H1 (cell line): ENCODE results near the gene LRRC26. TPM values are rescaled to one million over a fixed set of nuclear protein-coding genes. Genes with fewer than 3 reads are reported as not detected.

Experiments used
- CTCF ChIA-PET: fragments of 300-600 bp; sonication (Branson Sonifier 250); formaldehyde crosslinking; loops from one replicate; lab custom pipeline; 2021; ENCODE audit not compliant: partially characterized antibody; lab: Charles Lee
- POLR2A ChIA-PET: fragments of 300-600 bp; sonication (Branson Sonifier 250); formaldehyde crosslinking; loops from one replicate; lab custom pipeline; 2021; ENCODE audit warnings: inconsistent platforms; ENCODE audit not compliant: partially characterized antibody; lab: Charles Lee
- DNase-seq, 2 experiments: peaks; one replicate each; pipeline versions ENCODE4 v3.0.0 to v3.0.0-alpha.2; 2010 to 2022; ENCODE audit warnings: low spot score in 2 of 2, low read depth in 1 of 2, mixed read lengths in 1 of 2
- FAIRE-seq: peaks from 2 replicates; lab custom pipeline; 2011; peaks lifted over from hg19 to GRCh38; lab: Jason Lieb, UNC
- H2AFZ ChIP-seq: 2 replicates; pipeline ENCODE4 v1.8.1; 2012; ENCODE audit warnings: low read length, inconsistent platforms
- H2AK5ac ChIP-seq: 2 replicates; pipeline ENCODE4 v1.6.1; 2013; ENCODE audit warnings: low read depth, low read length
- H2BK120ac ChIP-seq: replicated peaks from 2 replicates; pipeline ENCODE3; 2013; ENCODE audit warnings: low read depth, low read length, inconsistent platforms
- H2BK12ac ChIP-seq: 2 replicates; pipeline ENCODE4 v1.6.1; 2013; ENCODE audit warnings: low read depth, low read length
- H2BK15ac ChIP-seq: 2 replicates; pipeline ENCODE4 v1.6.1; 2013; ENCODE audit warnings: low read length
- H2BK20ac ChIP-seq: 2 replicates; pipeline ENCODE4 v1.6.1; 2013; ENCODE audit warnings: low read length
- H2BK5ac ChIP-seq: 2 replicates; pipeline ENCODE4 v1.6.1; 2013; ENCODE audit warnings: low read depth, low read length
- H3K14ac ChIP-seq: 2 replicates; pipeline ENCODE4 v1.6.1; 2013; ENCODE audit warnings: inconsistent platforms; ENCODE audit not compliant: insufficient read length
- H3K18ac ChIP-seq: 2 replicates; pipeline ENCODE4 v1.6.1; 2013; ENCODE audit warnings: low read length; ENCODE audit errors: extremely low read depth
- H3K23ac ChIP-seq: 2 replicates; pipeline ENCODE4 v1.6.1; 2013; ENCODE audit warnings: inconsistent platforms; ENCODE audit not compliant: insufficient read length
- H3K23me2 ChIP-seq: 2 replicates; pipeline ENCODE4 v1.6.1; 2013; ENCODE audit warnings: low read depth, low read length
- H3K27ac ChIP-seq: 2 replicates; pipeline ENCODE4 v1.6.1; 2011; ENCODE audit warnings: low read depth, low read length, inconsistent platforms
- H3K27me3 ChIP-seq, 4 experiments: replicated peaks in 1 of 4; 1 replicate in 1 of 4; 2 replicates in 3 of 4; pipeline versions ENCODE4 v1.6.1 to v1.8.1; 2011 to 2013; ENCODE audit warnings: low read length in 3 of 4, mild to moderate bottlenecking in 3 of 4, inconsistent platforms in 2 of 4, mixed read lengths in 2 of 4, moderate library complexity in 1 of 4; ENCODE audit not compliant: control insufficient read depth in 3 of 4, insufficient read depth in 3 of 4; ENCODE audit errors: extremely low read depth in 1 of 4
- H3K36me3 ChIP-seq, 4 experiments: 2 replicates each; pipeline versions ENCODE4 v1.6.1 to v1.8.1; 2011 to 2013; ENCODE audit warnings: mild to moderate bottlenecking in 4 of 4, low read length in 3 of 4, moderate library complexity in 2 of 4, control low read depth in 1 of 4, inconsistent platforms in 1 of 4; ENCODE audit not compliant: insufficient read depth in 4 of 4, control insufficient read depth in 2 of 4
- H3K4ac ChIP-seq: replicated peaks from 2 replicates; pipeline ENCODE3; 2013; ENCODE audit warnings: low read length, low read depth, mixed read lengths, inconsistent platforms; ENCODE audit not compliant: insufficient read length
- H3K4me1 ChIP-seq, 4 experiments: replicated peaks in 1 of 4; 1 replicate in 1 of 4; 2 replicates in 3 of 4; pipeline versions ENCODE4 v1.6.1 to v1.8.1; 2011 to 2013; ENCODE audit warnings: low read length in 3 of 4, inconsistent platforms in 2 of 4, mixed read lengths in 1 of 4; ENCODE audit not compliant: insufficient read depth in 4 of 4, control insufficient read depth in 3 of 4
- H3K4me2 ChIP-seq, 2 experiments: 2 replicates each; pipeline versions ENCODE4 v1.6.1 to v1.8.1; 2011 to 2013; ENCODE audit warnings: low read depth in 2 of 2, low read length in 2 of 2, control low read depth in 1 of 2, inconsistent platforms in 1 of 2, mild to moderate bottlenecking in 1 of 2; ENCODE audit not compliant: insufficient read depth in 1 of 2
- H3K4me3 ChIP-seq, 4 experiments: fragments of 200-600, 300-600 bp in 1 of 4; sonication (generic), shearing (Covaris generic), sonication (Bioruptor Twin) in 1 of 4; 2 replicates each; pipeline versions ENCODE4 v1.5.1 to v1.8.1; 2011 to 2016; ENCODE audit warnings: low read length in 4 of 4, low read depth in 3 of 4, control low read depth in 2 of 4, inconsistent platforms in 2 of 4, mild to moderate bottlenecking in 2 of 4, mixed read lengths in 1 of 4, moderate library complexity in 1 of 4; ENCODE audit not compliant: insufficient read depth in 2 of 4; ENCODE audit errors: extremely low read depth in 1 of 4
- H3K56ac ChIP-seq: replicated peaks from 2 replicates; pipeline ENCODE3; 2013; ENCODE audit warnings: low read depth, mild to moderate bottlenecking, mixed read lengths, low read length, inconsistent platforms; ENCODE audit not compliant: insufficient read length
- H3K79me1 ChIP-seq: 2 replicates; pipeline ENCODE4 v1.6.1; 2013; ENCODE audit warnings: low read depth, low read length, control low read depth
- H3K79me2 ChIP-seq, 2 experiments: 2 replicates each; pipeline versions ENCODE4 v1.6.1 to v1.8.1; 2012 to 2013; ENCODE audit warnings: low read length in 2 of 2, mild to moderate bottlenecking in 2 of 2, inconsistent platforms in 1 of 2; ENCODE audit not compliant: insufficient read depth in 2 of 2, control insufficient read depth in 1 of 2
- H3K9ac ChIP-seq, 4 experiments: replicated peaks in 1 of 4; 1 replicate in 1 of 4; 2 replicates in 3 of 4; pipeline versions ENCODE4 v1.6.1 to v1.8.1; 2011 to 2013; ENCODE audit warnings: low read depth in 3 of 4, low read length in 3 of 4, control low read depth in 2 of 4, mild to moderate bottlenecking in 2 of 4, moderate library complexity in 2 of 4, inconsistent platforms in 1 of 4; ENCODE audit errors: extremely low read depth in 1 of 4
- H3K9me3 ChIP-seq, 2 experiments: 2 replicates each; pipeline versions ENCODE4 v1.6.1 to v1.8.1; 2012 to 2013; ENCODE audit warnings: mild to moderate bottlenecking in 2 of 2, moderate library complexity in 2 of 2, control low read depth in 1 of 2, inconsistent platforms in 1 of 2, low read depth in 1 of 2, low read length in 1 of 2, mixed read lengths in 1 of 2; ENCODE audit not compliant: insufficient read depth in 2 of 2
- H4K20me1 ChIP-seq, 2 experiments: replicated peaks in 1 of 2; 2 replicates each; pipeline versions ENCODE3 to v1.8.1; 2011 to 2013; ENCODE audit warnings: inconsistent platforms in 2 of 2, low read length in 2 of 2, mild to moderate bottlenecking in 1 of 2; ENCODE audit not compliant: insufficient read depth in 2 of 2, control insufficient read depth in 1 of 2
- H4K5ac ChIP-seq: 2 replicates; pipeline ENCODE4 v1.6.1; 2013; ENCODE audit warnings: low read length, low read depth, mixed read lengths, inconsistent platforms; ENCODE audit not compliant: insufficient read length
- H4K8ac ChIP-seq: 2 replicates; pipeline ENCODE4 v1.8.0; 2013; ENCODE audit warnings: mild to moderate bottlenecking, moderate library complexity, low read length, inconsistent platforms; ENCODE audit not compliant: insufficient read depth; ENCODE audit errors: extremely low read depth
- H4K91ac ChIP-seq: replicated peaks from 2 replicates; pipeline ENCODE3; 2013; ENCODE audit warnings: low read length, mixed read lengths, inconsistent platforms; ENCODE audit not compliant: insufficient read length
- ASH2L ChIP-seq: fragments of 200-600, 300-600 bp; sonication (generic); IDR thresholded peaks from one replicate; pipeline ENCODE4 v1.7.1; 2017; ENCODE audit warnings: low read length
- BACH1 ChIP-seq: IDR thresholded peaks from 2 replicates; pipeline ENCODE4 v1.6.1; 2012; ENCODE audit warnings: low read length, improper control_type of control experiment
- CBX5 ChIP-seq: fragments of 300-800, 300-1000 bp; sonication (generic); IDR thresholded peaks from 2 replicates; pipeline ENCODE4 v1.7.1; 2016; ENCODE audit warnings: antibody characterized with exemption, low read length, low read depth
- EGR1 ChIP-seq: IDR thresholded peaks from 2 replicates; pipeline ENCODE4 v1.6.1; 2011; ENCODE audit warnings: low read depth, low read length, borderline replicate concordance
- EZH2 ChIP-seq: fragments of 200-600 bp; sonication (generic); IDR thresholded peaks from 2 replicates; pipeline ENCODE4 v1.7.1; 2012; ENCODE audit warnings: low read depth, mild to moderate bottlenecking, moderate library complexity, low read length, inconsistent platforms; ENCODE audit not compliant: severe bottlenecking
- POU5F1 ChIP-seq: IDR thresholded peaks from 2 replicates; pipeline ENCODE4 v1.6.1; 2011; ENCODE audit warnings: low read depth, mild to moderate bottlenecking, low read length, moderate library complexity
- RBBP5 ChIP-seq: IDR thresholded peaks from 2 replicates; pipeline ENCODE4 v1.7.1; 2012; ENCODE audit warnings: low read depth, mild to moderate bottlenecking, inconsistent platforms, low read length, moderate library complexity, borderline replicate concordance
- SP4 ChIP-seq: IDR thresholded peaks from 2 replicates; pipeline ENCODE4 v1.6.1; 2012; ENCODE audit warnings: low read length, inconsistent platforms
- SUZ12 ChIP-seq: fragments of 200-600 bp; sonication (generic); IDR thresholded peaks from 2 replicates; pipeline ENCODE4 v1.6.1; 2012; ENCODE audit warnings: mild to moderate bottlenecking, inconsistent platforms, low read length, moderate library complexity, mixed read lengths
- TEAD4 ChIP-seq: IDR thresholded peaks from 2 replicates; pipeline ENCODE4 v1.6.1; 2012; ENCODE audit warnings: low read depth, low read length, inconsistent platforms, mixed read lengths
- WGBS, 2 experiments: shearing (Covaris generic) in 1 of 2; methylation state at CpG; one replicate each; pipeline versions ENCODE4 v1.1.6 to v1.1.7; 2013 to 2015; ENCODE audit warnings: low lambda C conversion rate in 2 of 2, mixed read lengths in 2 of 2, inconsistent platforms in 1 of 2, low coverage in 1 of 2, missing lambda C conversion rate in 1 of 2; ENCODE audit not compliant: insufficient replicate concordance in 2 of 2, insufficient coverage in 1 of 2, insufficient read length in 1 of 2; ENCODE audit errors: extremely low coverage in 1 of 2, missing lambda C conversion rate in 1 of 2; 5-methylcytosine and 5-hydroxymethylcytosine counted together
- long read RNA-seq, 2 experiments: library from RNA in 1 of 2; library from capped mRNA in 1 of 2; stranded (forward); transcript quantifications; one replicate each; pipeline ENCODE4 v2.0.0, GENCODE V29; 2021; ENCODE audit warnings: inconsistent platforms in 1 of 2
- polyA minus RNA-seq, 3 experiments: library from RNA; depleted of rRNA, polyadenylated mRNA; stranded (reverse); fragments of >200 nt; gene quantifications; 1 replicate in 2 of 3; 2 replicates in 1 of 3; pipeline ENCODE4 v1.2.3, GENCODE V29; 2011
- polyA plus RNA-seq, 7 experiments: library from polyadenylated mRNA; depleted of rRNA in 3 of 7; stranded (reverse) in 5 of 7; unstranded in 2 of 7; fragments of >200 nt in 5 of 7; fragments of 200-250 nt in 2 of 7; gene quantifications; 1 replicate in 5 of 7; 2 replicates in 1 of 7; 4 replicates in 1 of 7; pipeline versions ENCODE4 v1.2.1 to v1.2.3, GENCODE V29; 2011 to 2013; ENCODE audit warnings: missing spikeins in 2 of 7, mixed read lengths in 2 of 7
- total RNA-seq: library from RNA; stranded (reverse); fragmentation: NEBNext Ultra II Directional; extraction: Animal tissue kit (Norgen Biotek cat#: 25700); gene quantifications from 2 replicates; pipeline ENCODE4 v1.2.1, GENCODE V29; 2021

LRRC26 gene
- total RNA-seq, result 0.34 and 0.36 TPM in 2 replicates
- 0.85 and 1.0 TPM in 2 replicates for polyA plus RNA-seq (2011; rRNA removed)
- 0.25 TPM for polyA plus RNA-seq (2011; cell fraction: cytosol; rRNA removed)
- polyA plus RNA-seq (2011; cell fraction: nucleus; rRNA removed), result 0.60 TPM
- 0.75 to 1.2 TPM (median 0.90 TPM) in 3 of 4 replicates, not detected in the other for polyA plus RNA-seq (2012, experiment 1 of 2)
- polyA plus RNA-seq (2012, experiment 2 of 2), result 0.18 TPM
- 1.1 TPM for polyA plus RNA-seq (2013, experiment 1 of 2)
- 0.74 TPM for polyA plus RNA-seq (2013, experiment 2 of 2)
- polyA minus RNA-seq (2011; rRNA and poly(A)+ RNA removed), result not detected in 2 replicates
- not detected for polyA minus RNA-seq (2011; cell fraction: cytosol; rRNA and poly(A)+ RNA removed)
- polyA minus RNA-seq (2011; cell fraction: nucleus; rRNA and poly(A)+ RNA removed), result 0.90 TPM
- long read RNA-seq, experiment 1, transcript LRRC26-201 (2 exons, 1,209 nt), result major isoform, 7 of 7 reads
- long read RNA-seq, experiment 1, partial matches to known transcripts, result 0 of 7 reads
- long read RNA-seq, experiment 1, other reads (novel, unspliced or antisense), result 0 of 7 reads
- long read RNA-seq, experiment 2, result 0 reads

DNA sequence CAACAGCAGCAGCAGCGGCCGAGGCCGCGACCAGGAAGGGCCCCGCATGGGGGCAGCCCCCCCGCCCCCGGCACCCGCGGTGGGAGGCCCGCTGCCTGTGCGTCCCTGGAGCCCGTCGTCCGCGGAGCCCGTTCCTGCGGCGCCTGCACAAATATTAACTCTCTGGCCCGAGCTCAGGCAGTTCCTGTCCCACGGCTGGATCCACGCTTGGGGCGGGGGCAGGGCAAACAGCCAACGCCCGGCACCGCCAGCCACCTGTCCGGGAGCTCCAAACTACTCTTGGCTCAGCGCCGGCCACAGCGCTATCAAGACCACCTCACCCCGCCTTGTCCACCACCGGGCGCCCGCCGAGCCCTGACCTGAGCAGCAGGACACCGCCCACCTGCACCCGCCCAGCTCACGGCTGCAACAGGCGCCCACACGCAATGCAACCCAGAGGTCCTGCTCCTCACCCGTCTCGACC lies at the start of gene LRRC26:
Gene LRRC26, minus strand, starts transcription at position 156 of the 463 bp plus-strand sequence. Its CDS starts 108 bp downstream, at position 48.
- H3K79me2 ChIP-seq, result no peaks in the 10 kb centered on the region
- H2BK15ac ChIP-seq, result peak within 1 kb of the TSS; percentile 88; the same call in 1 of the 2 replicates
- ChIA-PET CTCF (interaction anchor here (0.8 to 4.3 kb wide), 10 partner anchors 12 to 67 kb away, joined by 3 to 29 read pairs (median 4); partner anchors contain the start of genes ANAPC2, RNF224 and SSNA1), POLR2A (interaction anchor here (1.4 to 3.0 kb wide), 5 partner anchors 13 to 70 kb away, joined by 4 to 14 read pairs (median 7); partner anchors contain the start of gene TUBB4B)
- no peak within 1 kb of the TSS for H3K23ac ChIP-seq
- H4K8ac ChIP-seq, result peak within 1 kb of the TSS; percentile 51; the same call in 1 of the 2 replicates
- H2BK12ac ChIP-seq, result peak within 1 kb of the TSS; percentile 39; the same call in 1 of the 2 replicates
- no peak within 1 kb of the TSS for H4K5ac ChIP-seq
- H3K14ac ChIP-seq, result no peak within 1 kb of the TSS
- peak within 1 kb of the TSS; percentile 73; the same call in 1 of the 2 replicates for H2AFZ ChIP-seq
- peaks cover 15% of the 10 kb centered on the region; the same call in 1 of the 2 replicates for H3K23me2 ChIP-seq
- H3K79me1 ChIP-seq, result no peaks in the 10 kb centered on the region
- H3K18ac ChIP-seq, result peak within 1 kb of the TSS; percentile 78
- no peaks in the 10 kb centered on the region; a peak in 1 of 8 replicates for H3K36me3 ChIP-seq
- H3K27me3 ChIP-seq, result peaks cover 36 to 76% (median 63%) of the 10 kb centered on the region in 4 experiments
- peaks cover 0 to 8% of the 10 kb centered on the region in 2 experiments for H4K20me1 ChIP-seq
- H3K4ac ChIP-seq, result no peak within 1 kb of the TSS
- peaks cover 0 to 17% (median 11%) of the 10 kb centered on the region in 4 experiments; a peak in 6 of 7 replicates for H3K4me1 ChIP-seq
- FAIRE-seq, result no peak
- H2BK5ac ChIP-seq, result no peak within 1 kb of the TSS
- no peak within 1 kb of the TSS for H2AK5ac ChIP-seq
- no peak within 1 kb of the TSS for H2BK120ac ChIP-seq
- 30% methylated on average over 33 of the region's 41 CpGs; no CpG with 5 or more reads in 1 of the 2 experiments for WGBS, 2 experiments
- no peak within 1 kb of the TSS for H3K56ac ChIP-seq
- peak within 1 kb of the TSS; percentile 68 to 96 for H3K4me2 ChIP-seq
- no peaks in the 10 kb centered on the region for H3K9me3 ChIP-seq
- peak within 1 kb of the TSS in 1 of 4 experiments; percentile 50; a peak in 1 of 7 replicates for H3K9ac ChIP-seq
- H3K4me3 ChIP-seq, result peak within 1 kb of the TSS; percentile 35 to 65 (median 49)
- DNase-seq, result no peak
- no peak within 1 kb of the TSS for H2BK20ac ChIP-seq
- peak within 1 kb of the TSS; percentile 74 for H4K91ac ChIP-seq
- H3K27ac ChIP-seq, result no peak within 1 kb of the TSS
- no peak for TF ChIP-seq SUZ12
- no peak for TF ChIP-seq CBX5
- TF ChIP-seq TEAD4, result no peak
- TF ChIP-seq EZH2, result no peak
- no peak for TF ChIP-seq POU5F1
- no peak for TF ChIP-seq EGR1
- TF ChIP-seq ASH2L, result no peak
- no peak for TF ChIP-seq SP4
- TF ChIP-seq RBBP5, result no peak
- no peak for TF ChIP-seq BACH1
